Measurements from ENCODE around the gene CACNA1B. TPM values are rescaled to one million over a fixed set of nuclear protein-coding genes. Genes with fewer than 3 reads are reported as not detected.
A peak's percentile ranks its signal among the peaks of the same experiment; 100 is the strongest.

CACNA1B gene
- total and polyA plus RNA-seq, 2 donors from 2014 or later = 0.03 TPM; not detected in 1

- TF ChIP-seq CTCF (IDR thresholded peaks at IDR 0.05; ENCODE audit: borderline replicate concordance, extremely low read depth, insufficient read depth) = no peak
- intact Hi-C loops (cut with DNase I) = no loop called here
- no peaks in the 10 kb centered on the region for H3K9me3 ChIP-seq (ENCODE audit: control insufficient read depth in 2 of 3, insufficient read depth in 1 of 3, low read length in 3 of 3)
- FAIRE-seq = no peak
- H3K27me3 ChIP-seq (ENCODE audit: control insufficient read depth, insufficient read depth, low read length) = no peaks in the 10 kb centered on the region
- H3K27ac ChIP-seq (ENCODE audit: low read depth in 2 of 2, low read length in 2 of 2) = no peak overlapping the region
- peak in 1 of 5 donors; percentile 7 for DNase-seq
- no peak overlapping the region for H3K9ac ChIP-seq (ENCODE audit: low read length in 3 of 3)
- H3K4me3 ChIP-seq (ENCODE audit: low read length in 3 of 3) = no peak overlapping the region
- no peaks in the 10 kb centered on the region for H3K36me3 ChIP-seq (ENCODE audit: control insufficient read depth in 2 of 3, insufficient read depth in 3 of 3, low read length in 3 of 3)
- no peaks in the 10 kb centered on the region for H3K4me1 ChIP-seq (ENCODE audit: control insufficient read depth in 2 of 3, insufficient read depth in 2 of 3, low read depth in 1 of 3, low read length in 3 of 3)
These were observed 97.9 kb downstream of the CACNA1B start for GRCh38 chr9:137975527-137975913.

- TF ChIP-seq CTCF (IDR thresholded peaks at IDR 0.05; ENCODE audit: borderline replicate concordance, extremely low read depth, insufficient read depth) = no peak
- no peaks in the 10 kb centered on the region for H3K9me3 ChIP-seq (ENCODE audit: control insufficient read depth in 2 of 3, insufficient read depth in 1 of 3, low read length in 3 of 3)
- no peaks in the 10 kb centered on the region for H3K4me1 ChIP-seq (ENCODE audit: control insufficient read depth in 2 of 3, insufficient read depth in 2 of 3, low read depth in 1 of 3, low read length in 3 of 3)
- no peaks in the 10 kb centered on the region for H3K36me3 ChIP-seq (ENCODE audit: control insufficient read depth in 2 of 3, insufficient read depth in 3 of 3, low read length in 3 of 3)
- no peak overlapping the region for H3K9ac ChIP-seq (ENCODE audit: low read length in 3 of 3)
- intact Hi-C loops (cut with DNase I) = no loop called here
- no peaks in the 10 kb centered on the region for H3K27me3 ChIP-seq (ENCODE audit: control insufficient read depth, insufficient read depth, low read length)
- H3K27ac ChIP-seq (ENCODE audit: low read depth in 2 of 2, low read length in 2 of 2) = no peak overlapping the region
- FAIRE-seq (no peak), DNase-seq (peak in 2 of 5 donors; percentile 6 to 39)
- H3K4me3 ChIP-seq (ENCODE audit: low read length in 3 of 3) = no peak overlapping the region
These were observed 98.5 kb downstream of the CACNA1B start for GRCh38 chr9:137975936-137976565.

GRCh38 chr9:137977571-137978261, 100.1 kb downstream of the CACNA1B start:
- H3K27me3 ChIP-seq (ENCODE audit: control insufficient read depth, insufficient read depth, low read length) = no peaks in the 10 kb centered on the region
- no peak overlapping the region for H3K4me3 ChIP-seq (ENCODE audit: low read length in 3 of 3)
- intact Hi-C loops (cut with DNase I) = no loop called here
- H3K36me3 ChIP-seq (ENCODE audit: control insufficient read depth in 2 of 3, insufficient read depth in 3 of 3, low read length in 3 of 3) = no peaks in the 10 kb centered on the region
- H3K4me1 ChIP-seq (ENCODE audit: control insufficient read depth in 2 of 3, insufficient read depth in 2 of 3, low read depth in 1 of 3, low read length in 3 of 3) = no peaks in the 10 kb centered on the region
- no peak overlapping the region for H3K27ac ChIP-seq (ENCODE audit: low read depth in 2 of 2, low read length in 2 of 2)
- H3K9ac ChIP-seq (ENCODE audit: low read length in 3 of 3) = no peak overlapping the region
- DNase-seq (no peak), FAIRE-seq (no peak)
- TF ChIP-seq CTCF (IDR thresholded peaks at IDR 0.05; ENCODE audit: borderline replicate concordance, extremely low read depth, insufficient read depth) = no peak
- no peaks in the 10 kb centered on the region for H3K9me3 ChIP-seq (ENCODE audit: control insufficient read depth in 2 of 3, insufficient read depth in 1 of 3, low read length in 3 of 3)

Measured in kidney (tissue), 14 donors.